Erythroblast (primary cell): ENCODE measurements around the gene F8.
A peak's percentile ranks its signal among the peaks of the same experiment; 100 is the strongest.
"Not testable (repeated sequence)": the region's sequence is repeated elsewhere in the genome, so short reads cannot be mapped to it uniquely, and the experiment has no call there.

Source experiments
- DNase-seq, 2 experiments: peaks; one replicate each; lab custom pipeline; 2025; lab: John Stamatoyannopoulos, UW
- GATA1 ChIP-seq: IDR thresholded peaks from 2 replicates; pipeline ENCODE4 v1.6.1; 2011; ENCODE audit warnings: low read depth, mild to moderate bottlenecking, control low read depth, low read length, moderate library complexity
- POLR2A ChIP-seq: IDR thresholded peaks from 2 replicates; pipeline ENCODE4 v1.6.1; 2011; ENCODE audit warnings: mild to moderate bottlenecking, low read length

The F8 gene

GRCh38 chrX:155020591-155020990 is 1.9 kb downstream of the F8 start:
- TF ChIP-seq GATA1 (no peak), POLR2A (no peak)
- DNase-seq = no peak

DNA sequence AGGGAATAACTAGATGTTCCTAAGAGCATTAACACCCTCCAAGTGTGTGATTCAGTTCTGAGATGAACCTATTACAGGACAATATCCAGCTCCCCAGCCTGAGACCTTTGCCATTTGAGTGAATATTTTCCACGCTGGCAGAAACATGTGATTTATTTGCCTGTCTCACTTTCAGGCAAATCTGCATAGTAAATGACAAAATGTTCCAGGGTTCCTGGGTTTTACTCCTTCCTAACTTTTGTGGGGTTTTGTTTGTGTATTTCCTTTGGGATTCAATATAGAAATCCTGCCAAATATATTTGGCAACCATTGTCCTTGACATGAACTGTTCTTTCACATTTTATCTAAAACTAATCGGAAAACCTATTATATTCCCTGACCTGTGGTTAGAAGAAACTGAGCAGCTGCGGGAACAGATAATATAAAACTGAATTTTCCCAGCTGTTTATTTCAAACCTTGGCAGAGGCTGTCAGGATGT is 12.5 kb downstream of the F8 start:
- DNase-seq = no peak
- no peak for TF ChIP-seq POLR2A

GRCh38 chrX:155008578-155008977 is 13.9 kb downstream of the F8 start:
- DNase-seq = not testable (repeated sequence)

- not testable (repeated sequence) for DNase-seq
These were observed 15.4 kb downstream of the F8 start for GRCh38 chrX:155006913-155007671.

GRCh38 chrX:155006379-155006778 is 16.1 kb downstream of the F8 start:
- DNase-seq = not testable (repeated sequence)

DNA sequence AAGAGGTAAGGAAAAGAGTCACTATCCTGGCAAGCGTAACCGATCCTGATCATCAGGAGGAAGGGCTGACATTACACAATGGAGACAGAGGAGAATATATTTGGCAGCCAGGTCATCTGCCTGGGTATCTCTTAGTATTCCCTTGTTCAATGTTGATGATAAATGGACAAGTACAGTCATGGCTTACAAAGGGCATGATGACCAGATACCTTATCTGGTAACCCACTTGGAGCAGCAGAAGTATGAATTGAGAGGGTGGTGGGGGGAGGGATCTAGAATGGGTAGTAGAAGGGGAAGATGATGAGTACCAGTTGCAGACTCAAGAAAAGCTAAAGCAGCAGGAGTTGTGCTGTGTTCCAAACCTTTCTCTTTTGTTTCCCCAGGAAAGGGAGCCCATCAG is 17.3 kb downstream of the F8 start:
- peak in 1 of 2 experiments; percentile 22 for DNase-seq
- no peak for TF ChIP-seq GATA1

DNA sequence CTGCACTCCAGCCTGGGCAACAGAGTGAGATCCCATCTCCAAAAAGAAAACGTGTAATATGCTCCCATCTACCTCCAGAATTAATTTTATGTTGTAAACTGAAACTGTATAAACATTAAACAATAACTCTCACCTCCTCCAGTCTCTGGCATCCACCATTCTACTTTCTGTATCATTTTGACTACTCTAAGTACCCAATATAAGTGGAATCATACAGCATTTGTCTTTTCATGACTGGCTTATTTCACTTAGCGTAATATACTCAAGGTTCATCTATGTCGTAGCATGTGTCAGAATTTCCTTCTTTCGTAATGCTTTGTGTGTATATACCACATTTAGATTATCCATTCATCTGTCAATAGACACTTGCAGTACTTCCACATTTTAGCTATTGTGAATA is 20.6 kb downstream of the F8 start:
- no peak for TF ChIP-seq GATA1
- no peak for TF ChIP-seq POLR2A
- DNase-seq = no peak

- no peak for TF ChIP-seq POLR2A
- no peak for TF ChIP-seq GATA1
- DNase-seq = no peak
These were observed 21.7 kb downstream of the F8 start for GRCh38 chrX:155000841-155001240.

GRCh38 chrX:154998204-154998880 is 24.2 kb downstream of the F8 start:
- no peak for TF ChIP-seq POLR2A
- no peak for TF ChIP-seq GATA1
- peak in 1 of 2 experiments; percentile 1 for DNase-seq

DNA sequence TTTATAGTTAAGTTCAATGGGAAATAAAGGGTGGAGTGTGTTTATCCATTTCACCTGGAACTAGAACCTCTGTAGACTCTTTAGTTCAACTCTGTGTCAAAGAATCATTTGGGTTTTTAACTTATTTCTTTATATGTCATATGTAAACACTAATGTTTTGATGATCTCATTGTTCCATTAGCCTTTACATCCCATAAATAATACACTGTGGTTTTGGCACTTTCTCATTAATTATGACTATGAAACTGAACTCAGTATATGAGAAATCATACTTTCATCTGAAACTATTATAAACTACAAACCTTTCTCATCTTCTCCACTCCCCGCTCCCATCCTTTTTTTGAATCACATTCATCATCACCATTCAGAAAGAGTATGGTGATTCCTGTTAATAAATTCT is 31.0 kb downstream of the F8 start:
- DNase-seq = no peak
- no peak for TF ChIP-seq GATA1
- no peak for TF ChIP-seq POLR2A

- no peak for DNase-seq
These were observed 31.5 kb downstream of the F8 start for GRCh38 chrX:154991039-154991438.

GRCh38 chrX:154990496-154990895 is 32.0 kb downstream of the F8 start:
- TF ChIP-seq POLR2A (no peak), GATA1 (no peak)
- DNase-seq = no peak

More at GRCh38 chrX:154991039-154991438, 31.5 kb downstream of the F8 start:
- TF ChIP-seq GATA1 (no peak), POLR2A (no peak)

DNA sequence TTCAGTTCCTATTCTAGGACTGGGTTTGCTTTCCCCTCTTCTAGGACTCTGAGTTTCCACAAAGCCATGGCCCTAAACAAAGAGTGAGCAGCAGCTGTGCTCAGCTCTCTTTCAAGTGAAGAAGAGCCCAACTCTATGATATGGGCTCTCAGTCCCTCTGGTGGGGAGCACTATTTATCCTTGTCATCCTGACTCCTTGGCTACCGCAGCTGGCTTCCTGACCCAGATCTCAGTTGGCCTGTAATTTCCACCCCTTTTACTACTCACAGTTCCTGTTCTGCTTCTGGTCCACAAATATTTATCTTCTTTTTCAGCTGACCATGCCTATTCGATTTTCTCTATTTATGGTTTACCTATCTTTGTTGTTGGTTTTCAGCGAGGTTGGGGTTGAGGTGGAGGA is 33.8 kb downstream of the F8 start:
- no peak for DNase-seq
- no peak for TF ChIP-seq POLR2A
- TF ChIP-seq GATA1 = no peak

DNA sequence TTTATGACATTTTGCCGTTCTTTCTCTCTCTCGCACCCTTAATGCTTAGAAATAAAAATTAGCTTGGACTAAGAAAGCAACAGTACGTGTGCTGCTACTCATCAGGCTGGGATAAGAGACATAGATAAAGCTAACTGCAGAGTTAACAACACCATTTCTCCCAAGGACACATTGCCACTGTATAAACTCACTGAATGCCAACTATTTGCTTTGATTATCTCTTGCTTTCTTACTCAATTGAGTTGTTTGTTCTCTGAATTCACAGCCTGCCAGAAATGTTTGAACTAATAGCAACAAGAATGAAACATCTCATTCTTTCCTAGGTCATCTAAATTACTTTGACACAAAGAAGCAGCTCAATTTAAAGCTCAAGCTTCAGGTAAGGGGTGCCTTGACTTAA is 34.6 kb downstream of the F8 start:
- TF ChIP-seq POLR2A (no peak), GATA1 (no peak)
- no peak for DNase-seq

- DNase-seq = peak; percentile 2 to 4
These were observed 35.5 kb downstream of the F8 start for GRCh38 chrX:154986826-154987575.

More at GRCh38 chrX:154986826-154987575, 35.5 kb downstream of the F8 start:
- TF ChIP-seq GATA1 = no peak
- no peak for TF ChIP-seq POLR2A
